Calu3 (cell line): ENCODE measurements around the gene PTPN14. TPM values are rescaled to one million over a fixed set of nuclear protein-coding genes. Genes with fewer than 3 reads are reported as not detected.

ENCODE experiments used
- BruUV-seq: library from RNA; stranded (reverse); fragments of 400-500 nt; replicated peaks from 2 replicates; lab custom pipeline; 2021; lab: Mats Ljungman, UMichigan
- CTCF ChIA-PET: fragments of 300-600 bp; sonication (Branson Sonifier 250); formaldehyde crosslinking; loops from one replicate; lab custom pipeline; 2022; ENCODE audit warnings: antibody characterized with exemption; lab: Charles Lee
- DNase-seq: peaks from one replicate; pipeline ENCODE4 v3.0.0; 2022
- H3K27ac Mint-ChIP-seq: one replicate; pipeline ENCODE4 v1.8.0; 2022; ENCODE audit warnings: mixed read lengths; ENCODE audit not compliant: unreplicated experiment
- H3K27me3 Mint-ChIP-seq: one replicate; pipeline ENCODE4 v1.8.0; 2022; ENCODE audit warnings: mixed read lengths; ENCODE audit not compliant: unreplicated experiment
- H3K36me3 Mint-ChIP-seq: one replicate; pipeline ENCODE4 v1.8.0; 2022; ENCODE audit warnings: mild to moderate bottlenecking, moderate library complexity, mixed read lengths; ENCODE audit not compliant: insufficient read depth, unreplicated experiment
- H3K4me1 Mint-ChIP-seq: one replicate; pipeline ENCODE4 v1.8.0; 2022; ENCODE audit warnings: mild to moderate bottlenecking, low read depth, mixed read lengths; ENCODE audit not compliant: unreplicated experiment
- H3K4me3 Mint-ChIP-seq: one replicate; pipeline ENCODE4 v1.8.0; 2022; ENCODE audit warnings: mild to moderate bottlenecking, low read depth, moderate library complexity, mixed read lengths; ENCODE audit not compliant: unreplicated experiment
- H3K9me3 Mint-ChIP-seq: one replicate; pipeline ENCODE4 v1.8.0; 2022; ENCODE audit warnings: low read depth, mixed read lengths; ENCODE audit not compliant: unreplicated experiment
- CTCF ChIP-seq: fragments of 200-600 bp; IDR thresholded peaks from one replicate; pipeline ENCODE4 v1.8.0; 2022; ENCODE audit warnings: antibody characterized with exemption; ENCODE audit not compliant: unreplicated experiment
- intact Hi-C: fragments of 100-400 bp; cut with micrococcal nuclease; formaldehyde crosslinking; loops from one replicate; pipeline ENCODE4 v1.10.0; 2022; ENCODE audit not compliant: unreplicated experiment
- total RNA-seq: library from RNA; stranded (reverse); gene quantifications from 2 replicates; pipeline ENCODE4 v1.2.3, GENCODE V29; 2022

Gene PTPN14
- total RNA-seq, 1 experiment from 2014 or later, result 77.4 TPM

GRCh38 chr1:214332946-214333798 lies 218.2 kb downstream of the PTPN14 start:
- Mint-ChIP-seq H3K36me3 (peaks cover 12% of the 10 kb centered on the region), H3K27me3 (no peaks in the 10 kb centered on the region)
- BruUV-seq, result no TSS peak

GRCh38 chr1:214331827-214332423 lies 219.5 kb downstream of the PTPN14 start:
- Mint-ChIP-seq H3K27ac (no peak overlapping the region), H3K27me3 (no peaks in the 10 kb centered on the region), H3K36me3 (peaks cover 12% of the 10 kb centered on the region), H3K4me3 (no peak overlapping the region), H3K4me1 (no peaks in the 10 kb centered on the region), H3K9me3 (no peaks in the 10 kb centered on the region)
- TF ChIP-seq CTCF, result peak; percentile 90
- peak; percentile 77 for DNase-seq
- no TSS peak for BruUV-seq
- CTCF ChIA-PET, result interaction anchor here (0.5 to 5.2 kb wide), 21 partner anchors 18 to 1153 kb away, joined by 3 to 79 read pairs (median 4); partner anchors contain the start of genes CENPF, PTPN14 and SMYD2
- intact Hi-C loops, result loop anchor here (2.0 to 5.0 kb wide), 2 partner anchors 297 to 1195 kb away; no protein-coding TSS in a partner anchor

More at GRCh38 chr1:214332946-214333798, 218.2 kb downstream of the PTPN14 start:
- Mint-ChIP-seq H3K27ac (no peak overlapping the region), H3K9me3 (no peaks in the 10 kb centered on the region), H3K4me3 (no peak overlapping the region), H3K4me1 (no peaks in the 10 kb centered on the region)
- CTCF ChIA-PET, result interaction anchor here (0.6 to 3.9 kb wide), 15 partner anchors 19 to 1190 kb away, joined by 3 to 79 read pairs (median 4); partner anchors contain the start of gene CENPF
- intact Hi-C loops, result loop anchor here (1.0 to 5.0 kb wide), 3 partner anchors 252 to 1194 kb away; no protein-coding TSS in a partner anchor
- DNase-seq, result peak; percentile 75
- peak; percentile 91 for TF ChIP-seq CTCF

- no peaks in the 10 kb centered on the region for H3K9me3 Mint-ChIP-seq
- CTCF ChIA-PET, result interaction anchor here (0.5 to 5.2 kb wide), 21 partner anchors 19 to 1992 kb away, joined by 3 to 79 read pairs (median 4); partner anchors contain the start of genes CENPF, PTPN14 and SMYD2
- H3K27ac Mint-ChIP-seq, result no peak overlapping the region
- intact Hi-C loops, result loop anchor here (5.0 kb wide), 1 partner anchor 1196 kb away; no protein-coding TSS in a partner anchor
- H3K4me1 Mint-ChIP-seq, result no peaks in the 10 kb centered on the region
- peaks cover 12% of the 10 kb centered on the region for H3K36me3 Mint-ChIP-seq
- H3K27me3 Mint-ChIP-seq, result no peaks in the 10 kb centered on the region
- DNase-seq, result no peak
- no TSS peak for BruUV-seq
- no peak for TF ChIP-seq CTCF
- no peak overlapping the region for H3K4me3 Mint-ChIP-seq
These were observed 220.2 kb downstream of the PTPN14 start for GRCh38 chr1:214331180-214331579.

- CTCF ChIA-PET, result interaction anchor here (0.5 to 5.2 kb wide), 4 partner anchors 69 to 1992 kb away, joined by 3 to 39 read pairs (median 6); no protein-coding TSS in a partner anchor
- TF ChIP-seq CTCF, result no peak
- Mint-ChIP-seq H3K27ac (no peak overlapping the region), H3K4me1 (no peaks in the 10 kb centered on the region), H3K9me3 (no peaks in the 10 kb centered on the region), H3K36me3 (peaks cover 12% of the 10 kb centered on the region), H3K27me3 (no peaks in the 10 kb centered on the region), H3K4me3 (no peak overlapping the region)
- BruUV-seq, result no TSS peak
- DNase-seq, result no peak
- intact Hi-C loops, result loop anchor here (5.0 kb wide), 1 partner anchor 1197 kb away; no protein-coding TSS in a partner anchor
These were observed 220.7 kb downstream of the PTPN14 start for GRCh38 chr1:214330715-214331114.
